Activated naive CD8-positive, alpha-beta T cell treated with anti-CD3 and anti-CD28 coated beads, Interleukin-2, amount 50 U/mL, for 24 hours (primary cell): Measurements from ENCODE around the gene CEP20.

Experiments
- ATAC-seq: fragments of 150-1000 bp; cut with Tn5 transposase; one replicate; pipeline ENCODE4 v1.10.0; 2021
- DNase-seq: peaks from one replicate; pipeline ENCODE4 v3.0.0; 2021
- H3K27ac Mint-ChIP-seq: one replicate; pipeline ENCODE4 v1.8.0; 2021; ENCODE audit warnings: mild to moderate bottlenecking, mixed read lengths
- H3K27me3 Mint-ChIP-seq: one replicate; pipeline ENCODE4 v1.8.0; 2021; ENCODE audit warnings: mixed read lengths
- H3K36me3 Mint-ChIP-seq: one replicate; pipeline ENCODE4 v1.8.0; 2021; ENCODE audit warnings: low read depth, mixed read lengths
- H3K4me1 Mint-ChIP-seq: one replicate; pipeline ENCODE4 v1.8.0; 2021; ENCODE audit warnings: mixed read lengths
- H3K4me3 Mint-ChIP-seq: one replicate; pipeline ENCODE4 v1.8.0; 2021; ENCODE audit warnings: mild to moderate bottlenecking, moderate library complexity, mixed read lengths
- H3K9me3 Mint-ChIP-seq: one replicate; pipeline ENCODE4 v1.8.0; 2021; ENCODE audit warnings: mixed read lengths

The CEP20 gene

DNA sequence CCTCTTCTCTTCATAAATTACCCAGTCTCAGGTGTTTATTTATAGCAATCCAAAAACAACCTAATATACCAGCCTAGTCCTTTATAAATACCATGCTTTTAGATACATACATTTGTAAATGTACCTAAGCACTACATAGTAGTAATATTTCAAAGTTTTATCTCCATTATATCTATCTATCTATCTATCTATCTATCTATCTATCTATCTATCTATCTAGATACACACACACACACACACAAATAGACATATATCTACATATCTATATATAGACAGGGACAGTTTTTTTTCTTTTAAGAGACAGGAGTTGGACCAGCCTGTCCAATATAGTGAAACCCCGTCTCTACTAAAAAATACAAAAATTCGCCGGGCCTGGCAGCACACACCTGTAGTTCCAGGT is 5.8 kb downstream of the CEP20 start:
- ATAC-seq (no peak), DNase-seq (no peak)
- no peak overlapping the region for H3K27ac Mint-ChIP-seq
- peaks cover 36% of the 10 kb centered on the region for H3K4me1 Mint-ChIP-seq
- no peaks in the 10 kb centered on the region for H3K9me3 Mint-ChIP-seq
- H3K4me3 Mint-ChIP-seq, result no peak overlapping the region
- H3K36me3 Mint-ChIP-seq, result peaks cover 28% of the 10 kb centered on the region
- H3K27me3 Mint-ChIP-seq, result no peaks in the 10 kb centered on the region

DNA sequence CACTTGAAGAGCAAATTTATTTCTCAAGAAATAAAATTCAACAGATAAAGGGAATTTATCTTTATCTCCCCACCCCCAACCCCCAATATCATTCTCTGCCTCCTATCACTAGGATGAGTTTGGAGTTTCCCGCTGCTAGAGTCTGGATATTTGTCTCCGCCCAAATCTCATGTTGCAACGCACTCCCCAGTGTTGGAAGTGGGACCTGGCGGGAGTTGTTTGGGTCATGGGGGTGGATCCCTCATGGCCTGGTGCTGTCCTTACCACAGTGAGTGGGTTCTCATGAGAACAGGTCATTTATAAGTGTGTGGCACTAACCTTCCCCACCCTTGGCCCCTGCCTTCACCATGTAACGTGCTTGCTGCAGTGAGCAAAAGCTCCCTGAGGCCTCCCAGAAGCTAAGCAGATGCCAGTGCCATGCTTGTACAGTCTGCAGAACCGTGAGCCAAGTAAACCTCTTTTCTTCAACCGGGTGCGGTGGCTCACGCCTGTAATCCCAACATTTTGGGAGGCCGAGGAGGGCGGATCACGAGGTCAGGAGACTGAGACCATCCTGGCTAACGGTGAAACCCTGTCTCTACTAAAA is 6.5 kb downstream of the CEP20 start:
- peaks cover 33% of the 10 kb centered on the region for H3K36me3 Mint-ChIP-seq
- DNase-seq (no peak), ATAC-seq (no peak)
- no peaks in the 10 kb centered on the region for H3K9me3 Mint-ChIP-seq
- H3K4me1 Mint-ChIP-seq, result peaks cover 30% of the 10 kb centered on the region
- no peak overlapping the region for H3K27ac Mint-ChIP-seq
- H3K27me3 Mint-ChIP-seq, result no peaks in the 10 kb centered on the region
- no peak overlapping the region for H3K4me3 Mint-ChIP-seq

- peak overlapping the region; percentile 3 for H3K27ac Mint-ChIP-seq
- DNase-seq, result no peak
- H3K4me1 Mint-ChIP-seq, result peaks cover 20% of the 10 kb centered on the region
- no peaks in the 10 kb centered on the region for H3K9me3 Mint-ChIP-seq
- peaks cover 33% of the 10 kb centered on the region for H3K36me3 Mint-ChIP-seq
- no peak overlapping the region for H3K4me3 Mint-ChIP-seq
- H3K27me3 Mint-ChIP-seq, result no peaks in the 10 kb centered on the region
- ATAC-seq, result no peak
Observed at GRCh38 chr16:15880434-15881308, 7.7 kb downstream of the CEP20 start.

GRCh38 chr16:15879255-15879811 is 9.1 kb downstream of the CEP20 start:
- H3K9me3 Mint-ChIP-seq, result no peaks in the 10 kb centered on the region
- DNase-seq, result no peak
- H3K36me3 Mint-ChIP-seq, result peaks cover 31% of the 10 kb centered on the region
- peaks cover 14% of the 10 kb centered on the region for H3K4me1 Mint-ChIP-seq
- H3K27me3 Mint-ChIP-seq, result no peaks in the 10 kb centered on the region
- H3K4me3 Mint-ChIP-seq, result no peak overlapping the region
- ATAC-seq, result peak; percentile 59
- H3K27ac Mint-ChIP-seq, result peak overlapping the region; percentile 60

DNA sequence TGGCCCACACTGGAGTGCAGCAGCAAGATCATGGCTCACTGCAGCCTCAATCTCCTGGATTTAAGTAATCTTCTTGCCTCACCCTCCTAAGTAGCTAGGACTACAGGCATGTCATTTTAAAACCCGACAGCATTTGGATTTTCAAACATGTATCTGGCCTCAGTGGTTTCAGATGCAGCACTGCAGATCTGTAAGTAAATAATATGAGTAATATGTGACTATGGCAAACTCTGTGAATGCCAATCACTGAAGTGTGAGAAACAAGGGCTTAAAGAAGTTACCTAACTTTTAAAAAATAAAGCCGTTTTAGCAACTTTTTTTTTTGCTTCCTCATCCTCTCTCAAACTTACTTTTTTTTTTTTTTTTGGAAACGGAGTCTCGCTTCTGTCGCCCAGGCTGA is 11.9 kb downstream of the CEP20 start:
- DNase-seq, result no peak
- Mint-ChIP-seq H3K4me1 (peaks cover 14% of the 10 kb centered on the region), H3K4me3 (no peak overlapping the region), H3K27me3 (no peaks in the 10 kb centered on the region), H3K27ac (no peak overlapping the region), H3K9me3 (no peaks in the 10 kb centered on the region), H3K36me3 (peaks cover 29% of the 10 kb centered on the region)
- no peak for ATAC-seq

DNA sequence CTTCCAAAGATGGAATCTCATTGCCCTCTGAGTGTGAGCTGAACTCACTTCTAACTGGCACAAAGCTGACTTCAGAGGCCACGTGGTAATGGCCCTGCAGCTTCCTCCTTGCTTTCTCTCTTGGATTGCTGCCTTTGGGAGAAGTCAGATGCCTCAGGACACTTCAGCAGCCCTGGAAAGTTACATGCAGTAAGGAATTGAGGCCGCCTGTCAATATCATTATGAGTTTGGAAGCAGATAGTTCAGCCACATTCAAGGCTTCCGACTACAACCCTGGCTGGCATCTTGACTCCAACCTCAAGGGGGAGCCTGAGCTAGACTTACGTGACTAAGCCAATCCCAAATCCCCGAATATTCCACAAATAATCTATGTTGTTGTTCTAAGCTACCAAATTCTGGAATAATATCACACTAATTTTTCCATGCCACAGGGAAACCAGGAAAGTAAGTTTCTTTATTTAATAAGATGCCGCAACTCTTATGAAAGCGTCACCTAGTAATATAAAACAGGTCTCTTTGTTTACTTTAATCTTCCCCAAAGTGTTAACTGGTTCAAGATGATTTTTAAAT is 13.6 kb downstream of the CEP20 start:
- no peak for ATAC-seq
- H3K27ac Mint-ChIP-seq, result no peak overlapping the region

DNA sequence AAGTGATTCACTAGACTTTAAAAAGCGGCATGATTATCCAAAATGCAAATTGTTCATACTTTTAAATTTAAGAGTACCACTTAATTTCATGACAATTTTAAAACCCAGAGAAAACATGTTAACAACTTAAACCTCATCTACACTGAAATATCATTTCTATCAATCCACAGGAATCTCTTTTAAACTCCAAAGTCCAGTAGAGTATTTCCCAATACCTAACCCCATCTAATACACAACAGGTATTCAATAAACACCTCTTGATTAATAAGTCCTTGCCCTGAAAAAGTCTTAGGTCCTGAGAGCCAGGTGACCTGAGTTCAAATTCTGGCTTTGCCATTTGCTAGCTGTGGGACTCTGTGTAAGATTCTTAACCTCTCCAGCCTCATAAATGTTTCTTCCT is 14.7 kb downstream of the CEP20 start:
- Mint-ChIP-seq H3K9me3 (no peaks in the 10 kb centered on the region), H3K4me1 (peaks cover 3% of the 10 kb centered on the region), H3K27me3 (no peaks in the 10 kb centered on the region), H3K4me3 (no peak overlapping the region), H3K36me3 (peaks cover 20% of the 10 kb centered on the region), H3K27ac (no peak overlapping the region)
- ATAC-seq (no peak), DNase-seq (no peak)

More for the DNA sequence above, 13.6 kb downstream of the CEP20 start:
- H3K27me3 Mint-ChIP-seq, result no peaks in the 10 kb centered on the region
- H3K4me1 Mint-ChIP-seq, result peaks cover 12% of the 10 kb centered on the region
- no peaks in the 10 kb centered on the region for H3K9me3 Mint-ChIP-seq
- H3K4me3 Mint-ChIP-seq, result no peak overlapping the region
- DNase-seq, result no peak
- H3K36me3 Mint-ChIP-seq, result peaks cover 22% of the 10 kb centered on the region

DNA sequence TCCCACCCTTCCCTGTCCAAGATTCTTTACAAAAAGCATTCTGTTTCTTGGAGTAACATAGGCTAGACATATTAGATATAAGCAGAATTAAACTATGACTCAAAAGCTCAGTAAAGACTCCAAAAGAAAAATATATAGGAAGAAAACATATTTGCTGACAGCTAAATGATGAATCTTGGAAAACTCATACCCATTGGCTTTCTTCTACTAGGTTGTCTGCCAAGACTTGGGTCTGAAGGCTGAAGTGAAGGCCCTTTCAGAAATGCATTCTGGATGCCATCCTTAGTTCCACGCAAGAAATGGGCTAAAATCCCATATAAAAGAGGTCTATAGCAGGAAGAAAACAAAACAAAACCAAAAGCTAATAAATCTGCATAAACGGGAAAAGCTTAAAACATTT is 15.1 kb downstream of the CEP20 start:
- H3K9me3 Mint-ChIP-seq, result no peaks in the 10 kb centered on the region
- DNase-seq (no peak), ATAC-seq (no peak)
- H3K27ac Mint-ChIP-seq, result no peak overlapping the region
- H3K27me3 Mint-ChIP-seq, result no peaks in the 10 kb centered on the region
- H3K36me3 Mint-ChIP-seq, result peaks cover 20% of the 10 kb centered on the region
- H3K4me1 Mint-ChIP-seq, result peaks cover 3% of the 10 kb centered on the region
- H3K4me3 Mint-ChIP-seq, result no peak overlapping the region

- peaks cover 14% of the 10 kb centered on the region for H3K36me3 Mint-ChIP-seq
- DNase-seq, result no peak
- H3K4me1 Mint-ChIP-seq, result peaks cover 3% of the 10 kb centered on the region
- no peak overlapping the region for H3K27ac Mint-ChIP-seq
- ATAC-seq, result no peak
- H3K27me3 Mint-ChIP-seq, result no peaks in the 10 kb centered on the region
- no peak overlapping the region for H3K4me3 Mint-ChIP-seq
- no peaks in the 10 kb centered on the region for H3K9me3 Mint-ChIP-seq
Observed at GRCh38 chr16:15870011-15870410, 18.4 kb downstream of the CEP20 start.

- no peak for ATAC-seq
- no peaks in the 10 kb centered on the region for H3K9me3 Mint-ChIP-seq
- H3K36me3 Mint-ChIP-seq, result peaks cover 10% of the 10 kb centered on the region
- no peak overlapping the region for H3K27ac Mint-ChIP-seq
- no peaks in the 10 kb centered on the region for H3K27me3 Mint-ChIP-seq
- H3K4me1 Mint-ChIP-seq, result no peaks in the 10 kb centered on the region
- no peak overlapping the region for H3K4me3 Mint-ChIP-seq
- no peak for DNase-seq
Observed at GRCh38 chr16:15866451-15866850, 22.0 kb downstream of the CEP20 start.

DNA sequence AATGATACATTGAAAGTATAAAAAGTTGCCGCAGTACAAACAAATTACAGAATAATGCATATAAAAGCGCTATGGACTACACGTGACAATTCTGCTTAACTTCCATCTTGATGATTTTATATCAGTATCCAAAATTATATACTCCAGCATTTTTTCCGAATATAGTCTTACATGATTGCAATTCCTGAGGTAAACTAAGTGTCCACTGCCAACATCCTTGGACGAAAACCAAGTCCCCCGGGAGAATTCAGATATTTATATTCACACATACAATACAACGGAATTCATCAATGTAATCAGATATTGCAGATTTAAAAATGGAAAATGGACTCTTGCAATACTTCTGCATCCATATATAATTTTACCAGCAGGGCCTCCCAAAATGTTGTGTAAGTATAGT is 22.7 kb downstream of the CEP20 start:
- ATAC-seq (no peak), DNase-seq (no peak)
- Mint-ChIP-seq H3K9me3 (no peaks in the 10 kb centered on the region), H3K27me3 (no peaks in the 10 kb centered on the region), H3K27ac (no peak overlapping the region), H3K4me3 (no peak overlapping the region), H3K36me3 (peaks cover 10% of the 10 kb centered on the region), H3K4me1 (no peaks in the 10 kb centered on the region)

- Mint-ChIP-seq H3K4me1 (no peaks in the 10 kb centered on the region), H3K27me3 (no peaks in the 10 kb centered on the region), H3K4me3 (no peak overlapping the region), H3K9me3 (no peaks in the 10 kb centered on the region), H3K36me3 (peaks cover 10% of the 10 kb centered on the region), H3K27ac (no peak overlapping the region)
- ATAC-seq (no peak), DNase-seq (no peak)
Observed at GRCh38 chr16:15864939-15865338, 23.5 kb downstream of the CEP20 start.

DNA sequence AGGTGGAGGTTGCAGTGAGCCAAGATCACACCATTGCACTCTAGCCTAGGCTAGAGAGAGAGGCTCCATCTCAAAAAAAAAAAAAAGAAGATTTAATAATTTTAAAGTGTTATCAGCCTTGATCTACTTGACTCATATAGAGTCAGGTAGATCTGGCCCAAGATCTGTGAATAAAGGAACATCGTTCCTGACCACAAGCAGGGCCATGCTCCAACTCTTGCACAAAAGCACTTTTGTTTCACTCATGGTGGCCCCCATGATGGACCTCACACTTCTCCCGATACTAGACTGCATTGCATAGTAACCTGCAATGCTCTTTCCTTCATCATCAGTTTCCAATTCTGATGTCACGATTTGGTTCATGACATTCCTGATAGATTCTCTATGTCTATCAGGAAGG is 26.4 kb downstream of the CEP20 start:
- Mint-ChIP-seq H3K4me1 (peaks cover 8% of the 10 kb centered on the region), H3K9me3 (no peaks in the 10 kb centered on the region), H3K27ac (no peak overlapping the region), H3K27me3 (peaks cover 17% of the 10 kb centered on the region), H3K36me3 (peaks cover 3% of the 10 kb centered on the region), H3K4me3 (no peak overlapping the region)
- ATAC-seq (no peak), DNase-seq (no peak)

GRCh38 chr16:15858921-15859668 is 29.3 kb downstream of the CEP20 start:
- Mint-ChIP-seq H3K9me3 (no peaks in the 10 kb centered on the region), H3K4me1 (peaks cover 12% of the 10 kb centered on the region), H3K36me3 (no peaks in the 10 kb centered on the region), H3K27me3 (peaks cover 38% of the 10 kb centered on the region), H3K4me3 (no peak overlapping the region), H3K27ac (no peak overlapping the region)
- DNase-seq (no peak), ATAC-seq (no peak)
